Measurements from ENCODE around the gene CCDC198.

The CCDC198 gene

GRCh38 chr14:57462551-57462950 is 31.1 kb downstream of the CCDC198 start:
- DNase-seq, result no peak

DNA sequence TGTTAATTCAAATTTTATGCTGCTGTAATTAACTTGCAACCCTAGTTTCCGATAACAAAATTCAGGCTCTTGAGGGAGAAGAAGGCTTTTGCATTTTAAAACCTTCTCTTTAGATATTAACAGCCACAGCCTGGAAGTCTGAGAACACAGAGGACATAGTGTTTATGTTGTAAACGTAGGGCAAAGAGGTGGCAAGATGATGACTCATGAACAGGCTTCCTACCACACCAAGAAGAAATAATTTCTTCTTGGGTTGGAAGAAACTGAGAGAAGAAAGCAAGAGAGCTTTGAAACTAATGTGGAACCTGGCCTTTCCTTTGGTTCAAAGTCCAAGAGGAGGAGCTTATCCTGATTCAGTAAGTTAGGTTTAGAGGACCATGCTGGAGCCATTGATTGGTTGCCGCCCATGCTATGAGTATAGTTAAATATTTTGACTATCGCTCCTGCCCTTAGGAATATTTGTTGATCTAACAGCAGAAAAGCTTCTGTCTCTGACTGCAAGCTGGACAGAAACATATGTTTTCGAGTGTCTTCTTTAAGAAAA is 31.8 kb downstream of the CCDC198 start:
- no peak for DNase-seq

DNA sequence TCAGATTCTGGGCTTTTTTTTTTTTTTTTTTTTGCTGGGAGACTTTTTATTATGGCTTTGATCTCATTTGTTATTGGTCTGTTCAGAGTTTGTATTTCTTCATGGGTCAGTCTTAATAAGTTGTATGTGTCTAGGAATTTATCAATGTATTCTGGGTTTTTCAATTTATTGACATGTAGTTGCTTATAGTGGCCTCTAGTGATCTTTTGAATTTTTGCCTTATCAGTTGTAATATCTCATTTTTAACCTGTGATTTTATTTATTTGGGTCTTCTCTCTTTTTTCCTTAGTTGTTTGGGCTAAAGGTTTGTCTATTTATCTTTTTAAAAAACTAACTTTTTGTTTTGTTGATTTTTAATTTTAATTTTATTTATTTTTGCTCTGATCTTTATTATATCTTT is 57.7 kb downstream of the CCDC198 start:
- DNase-seq, result no peak

GRCh38 chr14:57420986-57421385 is 72.7 kb downstream of the CCDC198 start:
- no peak for DNase-seq

- no peak for DNase-seq
Measured at GRCh38 chr14:57420033-57420432, 73.6 kb downstream of the CCDC198 start.

All from NCI-H187 (cell line).